Measurements from ENCODE around the gene IL1A.

DNA sequence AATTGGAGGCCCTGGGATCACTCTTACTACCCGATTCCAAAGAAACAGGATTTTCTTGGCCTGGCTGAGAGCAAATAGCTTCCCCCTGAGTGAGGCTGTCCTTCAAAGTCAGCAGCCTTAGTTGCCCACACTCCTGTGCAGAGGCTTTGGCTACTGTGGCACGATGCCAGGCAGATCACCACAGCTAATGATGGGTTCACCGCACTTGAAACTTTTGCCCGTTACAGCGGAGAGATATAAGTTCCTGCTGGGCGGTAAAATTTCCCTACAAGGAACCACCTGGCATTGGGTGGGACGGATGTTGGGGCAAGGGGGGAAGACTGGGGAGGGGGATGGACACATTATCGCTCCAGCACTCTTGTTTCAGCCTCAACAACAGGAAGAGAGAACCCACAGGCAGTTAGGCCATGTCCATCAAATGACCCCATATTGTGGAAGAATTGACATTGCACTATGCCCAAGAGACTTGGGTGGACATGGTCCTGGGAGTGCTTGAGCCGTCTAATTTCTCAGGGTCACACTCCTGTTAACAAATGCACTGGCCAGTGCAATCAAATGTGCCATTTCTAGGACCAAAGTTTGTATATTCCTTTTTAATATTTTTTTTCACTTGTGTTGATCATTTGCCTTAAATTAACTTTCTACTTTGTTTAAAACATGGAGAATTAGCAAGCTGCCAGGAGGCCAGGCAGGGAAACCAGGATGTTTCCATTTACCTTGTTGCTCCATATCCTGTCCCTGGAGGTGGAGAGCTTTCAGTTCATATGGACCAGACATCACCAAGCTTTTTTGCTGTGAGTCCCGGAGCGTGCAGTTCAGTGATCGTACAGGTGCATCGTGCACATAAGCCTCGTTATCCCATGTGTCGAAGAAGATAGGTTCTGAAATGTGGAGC is 47.9 kb upstream of the IL1A start:
- TF ChIP-seq, protein P1, sequence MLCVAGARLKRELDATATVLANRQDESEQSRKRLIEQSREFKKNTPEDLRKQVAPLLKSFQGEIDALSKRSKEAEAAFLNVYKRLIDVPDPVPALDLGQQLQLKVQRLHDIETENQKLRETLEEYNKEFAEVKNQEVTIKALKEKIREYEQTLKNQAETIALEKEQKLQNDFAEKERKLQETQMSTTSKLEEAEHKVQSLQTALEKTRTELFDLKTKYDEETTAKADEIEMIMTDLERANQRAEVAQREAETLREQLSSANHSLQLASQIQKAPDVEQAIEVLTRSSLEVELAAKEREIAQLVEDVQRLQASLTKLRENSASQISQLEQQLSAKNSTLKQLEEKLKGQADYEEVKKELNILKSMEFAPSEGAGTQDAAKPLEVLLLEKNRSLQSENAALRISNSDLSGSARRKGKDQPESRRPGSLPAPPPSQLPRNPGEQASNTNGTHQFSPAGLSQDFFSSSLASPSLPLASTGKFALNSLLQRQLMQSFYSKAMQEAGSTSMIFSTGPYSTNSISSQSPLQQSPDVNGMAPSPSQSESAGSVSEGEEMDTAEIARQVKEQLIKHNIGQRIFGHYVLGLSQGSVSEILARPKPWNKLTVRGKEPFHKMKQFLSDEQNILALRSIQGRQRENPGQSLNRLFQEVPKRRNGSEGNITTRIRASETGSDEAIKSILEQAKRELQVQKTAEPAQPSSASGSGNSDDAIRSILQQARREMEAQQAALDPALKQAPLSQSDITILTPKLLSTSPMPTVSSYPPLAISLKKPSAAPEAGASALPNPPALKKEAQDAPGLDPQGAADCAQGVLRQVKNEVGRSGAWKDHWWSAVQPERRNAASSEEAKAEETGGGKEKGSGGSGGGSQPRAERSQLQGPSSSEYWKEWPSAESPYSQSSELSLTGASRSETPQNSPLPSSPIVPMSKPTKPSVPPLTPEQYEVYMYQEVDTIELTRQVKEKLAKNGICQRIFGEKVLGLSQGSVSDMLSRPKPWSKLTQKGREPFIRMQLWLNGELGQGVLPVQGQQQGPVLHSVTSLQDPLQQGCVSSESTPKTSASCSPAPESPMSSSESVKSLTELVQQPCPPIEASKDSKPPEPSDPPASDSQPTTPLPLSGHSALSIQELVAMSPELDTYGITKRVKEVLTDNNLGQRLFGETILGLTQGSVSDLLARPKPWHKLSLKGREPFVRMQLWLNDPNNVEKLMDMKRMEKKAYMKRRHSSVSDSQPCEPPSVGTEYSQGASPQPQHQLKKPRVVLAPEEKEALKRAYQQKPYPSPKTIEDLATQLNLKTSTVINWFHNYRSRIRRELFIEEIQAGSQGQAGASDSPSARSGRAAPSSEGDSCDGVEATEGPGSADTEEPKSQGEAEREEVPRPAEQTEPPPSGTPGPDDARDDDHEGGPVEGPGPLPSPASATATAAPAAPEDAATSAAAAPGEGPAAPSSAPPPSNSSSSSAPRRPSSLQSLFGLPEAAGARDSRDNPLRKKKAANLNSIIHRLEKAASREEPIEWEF (IDR thresholded peaks at IDR 0.05; ENCODE audit: insufficient replicate concordance, low read depth, low read length), result no peak
- TF ChIP-seq, protein P2, sequence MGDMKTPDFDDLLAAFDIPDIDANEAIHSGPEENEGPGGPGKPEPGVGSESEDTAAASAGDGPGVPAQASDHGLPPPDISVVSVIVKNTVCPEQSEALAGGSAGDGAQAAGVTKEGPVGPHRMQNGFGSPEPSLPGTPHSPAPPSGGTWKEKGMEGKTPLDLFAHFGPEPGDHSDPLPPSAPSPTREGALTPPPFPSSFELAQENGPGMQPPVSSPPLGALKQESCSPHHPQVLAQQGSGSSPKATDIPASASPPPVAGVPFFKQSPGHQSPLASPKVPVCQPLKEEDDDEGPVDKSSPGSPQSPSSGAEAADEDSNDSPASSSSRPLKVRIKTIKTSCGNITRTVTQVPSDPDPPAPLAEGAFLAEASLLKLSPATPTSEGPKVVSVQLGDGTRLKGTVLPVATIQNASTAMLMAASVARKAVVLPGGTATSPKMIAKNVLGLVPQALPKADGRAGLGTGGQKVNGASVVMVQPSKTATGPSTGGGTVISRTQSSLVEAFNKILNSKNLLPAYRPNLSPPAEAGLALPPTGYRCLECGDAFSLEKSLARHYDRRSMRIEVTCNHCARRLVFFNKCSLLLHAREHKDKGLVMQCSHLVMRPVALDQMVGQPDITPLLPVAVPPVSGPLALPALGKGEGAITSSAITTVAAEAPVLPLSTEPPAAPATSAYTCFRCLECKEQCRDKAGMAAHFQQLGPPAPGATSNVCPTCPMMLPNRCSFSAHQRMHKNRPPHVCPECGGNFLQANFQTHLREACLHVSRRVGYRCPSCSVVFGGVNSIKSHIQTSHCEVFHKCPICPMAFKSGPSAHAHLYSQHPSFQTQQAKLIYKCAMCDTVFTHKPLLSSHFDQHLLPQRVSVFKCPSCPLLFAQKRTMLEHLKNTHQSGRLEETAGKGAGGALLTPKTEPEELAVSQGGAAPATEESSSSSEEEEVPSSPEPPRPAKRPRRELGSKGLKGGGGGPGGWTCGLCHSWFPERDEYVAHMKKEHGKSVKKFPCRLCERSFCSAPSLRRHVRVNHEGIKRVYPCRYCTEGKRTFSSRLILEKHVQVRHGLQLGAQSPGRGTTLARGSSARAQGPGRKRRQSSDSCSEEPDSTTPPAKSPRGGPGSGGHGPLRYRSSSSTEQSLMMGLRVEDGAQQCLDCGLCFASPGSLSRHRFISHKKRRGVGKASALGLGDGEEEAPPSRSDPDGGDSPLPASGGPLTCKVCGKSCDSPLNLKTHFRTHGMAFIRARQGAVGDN (IDR thresholded peaks at IDR 0.05), result no peak; the same call in 1 of the 2 replicates
- TF ChIP-seq, protein P3, sequence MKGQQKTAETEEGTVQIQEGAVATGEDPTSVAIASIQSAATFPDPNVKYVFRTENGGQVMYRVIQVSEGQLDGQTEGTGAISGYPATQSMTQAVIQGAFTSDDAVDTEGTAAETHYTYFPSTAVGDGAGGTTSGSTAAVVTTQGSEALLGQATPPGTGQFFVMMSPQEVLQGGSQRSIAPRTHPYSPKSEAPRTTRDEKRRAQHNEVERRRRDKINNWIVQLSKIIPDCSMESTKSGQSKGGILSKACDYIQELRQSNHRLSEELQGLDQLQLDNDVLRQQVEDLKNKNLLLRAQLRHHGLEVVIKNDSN (IDR thresholded peaks at IDR 0.05; ENCODE audit: borderline replicate concordance, extremely low read length, insufficient read depth, low read depth, low read length), result no peak
- TF ChIP-seq CBX3 (IDR thresholded peaks at IDR 0.05; ENCODE audit: borderline replicate concordance, low read depth), result no peak
- no peak for TF ChIP-seq EGR1 (IDR thresholded peaks at IDR 0.05; ENCODE audit: borderline replicate concordance in 1 of 2, low read depth in 2 of 2, low read length in 2 of 2)
- TF ChIP-seq ZNF384 (IDR thresholded peaks at IDR 0.05; ENCODE audit: borderline replicate concordance, low read depth, low read length), result no peak
- TF ChIP-seq, protein P4, sequence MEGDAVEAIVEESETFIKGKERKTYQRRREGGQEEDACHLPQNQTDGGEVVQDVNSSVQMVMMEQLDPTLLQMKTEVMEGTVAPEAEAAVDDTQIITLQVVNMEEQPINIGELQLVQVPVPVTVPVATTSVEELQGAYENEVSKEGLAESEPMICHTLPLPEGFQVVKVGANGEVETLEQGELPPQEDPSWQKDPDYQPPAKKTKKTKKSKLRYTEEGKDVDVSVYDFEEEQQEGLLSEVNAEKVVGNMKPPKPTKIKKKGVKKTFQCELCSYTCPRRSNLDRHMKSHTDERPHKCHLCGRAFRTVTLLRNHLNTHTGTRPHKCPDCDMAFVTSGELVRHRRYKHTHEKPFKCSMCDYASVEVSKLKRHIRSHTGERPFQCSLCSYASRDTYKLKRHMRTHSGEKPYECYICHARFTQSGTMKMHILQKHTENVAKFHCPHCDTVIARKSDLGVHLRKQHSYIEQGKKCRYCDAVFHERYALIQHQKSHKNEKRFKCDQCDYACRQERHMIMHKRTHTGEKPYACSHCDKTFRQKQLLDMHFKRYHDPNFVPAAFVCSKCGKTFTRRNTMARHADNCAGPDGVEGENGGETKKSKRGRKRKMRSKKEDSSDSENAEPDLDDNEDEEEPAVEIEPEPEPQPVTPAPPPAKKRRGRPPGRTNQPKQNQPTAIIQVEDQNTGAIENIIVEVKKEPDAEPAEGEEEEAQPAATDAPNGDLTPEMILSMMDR (IDR thresholded peaks at IDR 0.05 in 2 of 3, conservative IDR thresholded peaks at IDR 0.05 in 1 of 3; ENCODE audit: control insufficient read depth in 2 of 3, extremely low read depth in 1 of 3, insufficient read depth in 1 of 3, low read depth in 3 of 3, low read length in 3 of 3), result no peak
- no peak for TF ChIP-seq EP300 (IDR thresholded peaks at IDR 0.05; ENCODE audit: borderline replicate concordance in 1 of 2, control insufficient read depth in 1 of 2, low read depth in 2 of 2, low read length in 2 of 2)
- no peak for TF ChIP-seq POLR2AphosphoS2 (IDR thresholded peaks at IDR 0.05; ENCODE audit: low read depth, low read length)
- TF ChIP-seq JUND (IDR thresholded peaks at IDR 0.05; ENCODE audit: low read depth, low read length), result no peak
- TF ChIP-seq POLR2A (IDR thresholded peaks at IDR 0.05; ENCODE audit: low read depth, low read length), result no peak

All from GM12878 (cell line).